Fibroblast of mammary gland (primary cell): ENCODE results near the gene RXRG.
A peak's percentile ranks its signal among the peaks of the same experiment; 100 is the strongest.

Experiments used
- DNase-seq: peaks from one replicate; pipeline ENCODE4 v3.0.0-alpha.2; 2010; ENCODE audit warnings: low read depth
- H3K4me3 ChIP-seq: 2 replicates; pipeline ENCODE4 v1.5.1; 2011; ENCODE audit warnings: low read depth, mild to moderate bottlenecking, low read length, moderate library complexity; ENCODE audit not compliant: control insufficient read depth
- CTCF ChIP-seq: conservative IDR thresholded peaks from 2 replicates; pipeline ENCODE4 v1.5.1; 2011; ENCODE audit warnings: low read depth, low read length, inconsistent platforms; ENCODE audit not compliant: control insufficient read depth, insufficient read depth

Gene RXRG

GRCh38 chr1:165444897-165445370 is at the start of gene RXRG:
Gene RXRG, minus strand, starts transcription at chr1:165445126. Its CDS starts 233 bp downstream, at chr1:165444893.
- DNase-seq = peak; percentile 6
- no peak within 1 kb of the TSS for H3K4me3 ChIP-seq
- TF ChIP-seq CTCF = no peak

DNA sequence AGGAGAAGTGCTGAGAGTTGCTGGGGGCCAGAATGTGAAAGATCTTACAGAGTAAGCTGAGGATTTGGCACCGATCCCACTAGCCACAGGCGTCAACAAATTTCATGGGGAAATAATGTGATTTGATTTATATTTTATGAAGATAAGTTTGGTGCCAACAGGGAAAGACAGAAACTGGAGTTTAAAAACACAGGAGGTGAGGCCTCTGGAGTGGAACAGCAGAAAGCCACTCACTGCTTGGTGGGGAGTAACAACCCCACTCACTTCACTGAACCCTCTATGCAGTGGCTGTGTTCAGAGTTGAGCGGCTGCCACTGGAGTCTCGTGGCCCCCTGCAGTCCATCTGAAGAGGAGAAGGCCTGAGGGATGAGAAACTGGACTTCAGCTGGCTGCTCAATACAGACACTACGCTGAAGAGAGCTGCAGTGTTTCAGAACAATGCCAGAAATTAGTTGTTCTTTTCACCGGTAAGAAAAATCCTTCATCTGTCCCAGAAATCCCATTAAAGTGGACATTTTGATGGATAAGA is 48.0 kb upstream of the RXRG start:
- DNase-seq = no peak
- TF ChIP-seq CTCF = no peak
- no peak overlapping the region for H3K4me3 ChIP-seq

DNA sequence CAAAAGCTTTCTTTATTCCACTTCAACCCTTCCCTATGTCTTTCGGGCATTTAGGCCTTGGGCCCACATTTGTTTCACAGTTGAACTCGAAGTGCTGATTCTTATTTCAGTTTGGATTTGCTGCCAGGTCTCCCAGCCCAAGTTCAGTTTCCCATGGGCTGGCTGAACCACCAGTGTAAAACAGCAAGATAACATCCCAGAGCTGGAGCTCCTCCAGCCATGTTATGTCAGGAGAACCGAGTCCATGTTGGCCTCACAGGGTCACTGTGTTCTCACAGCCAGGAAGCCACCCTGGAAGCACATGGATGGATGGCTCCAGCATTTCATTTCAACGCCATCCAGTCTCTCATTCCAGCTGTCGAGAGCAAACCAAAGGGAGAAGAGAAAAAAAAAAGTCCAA is 45.2 kb upstream of the RXRG start:
- H3K4me3 ChIP-seq = no peak overlapping the region
- no peak for TF ChIP-seq CTCF
- no peak for DNase-seq

- no peak for DNase-seq
- no peak overlapping the region for H3K4me3 ChIP-seq
- TF ChIP-seq CTCF = no peak
Observed at GRCh38 chr1:165487921-165488320, 43.0 kb upstream of the RXRG start.

GRCh38 chr1:165486663-165487062 is 41.7 kb upstream of the RXRG start:
- TF ChIP-seq CTCF = no peak

GRCh38 chr1:165485716-165486115 is 40.8 kb upstream of the RXRG start:
- H3K4me3 ChIP-seq = no peak overlapping the region
- no peak for TF ChIP-seq CTCF
- no peak for DNase-seq

More at GRCh38 chr1:165486663-165487062, 41.7 kb upstream of the RXRG start:
- no peak overlapping the region for H3K4me3 ChIP-seq
- peak; percentile 2 for DNase-seq

- TF ChIP-seq CTCF = no peak
- H3K4me3 ChIP-seq = no peak overlapping the region
- DNase-seq = no peak
Observed at GRCh38 chr1:165484532-165484931, 39.6 kb upstream of the RXRG start.
